Measurements from ENCODE around the gene TARM1.
A peak's percentile ranks its signal among the peaks of the same experiment; 100 is the strongest.
"Not testable (repeated sequence)": the region's sequence is repeated elsewhere in the genome, so short reads cannot be mapped to it uniquely, and the experiment has no call there.

TARM1 gene

DNA sequence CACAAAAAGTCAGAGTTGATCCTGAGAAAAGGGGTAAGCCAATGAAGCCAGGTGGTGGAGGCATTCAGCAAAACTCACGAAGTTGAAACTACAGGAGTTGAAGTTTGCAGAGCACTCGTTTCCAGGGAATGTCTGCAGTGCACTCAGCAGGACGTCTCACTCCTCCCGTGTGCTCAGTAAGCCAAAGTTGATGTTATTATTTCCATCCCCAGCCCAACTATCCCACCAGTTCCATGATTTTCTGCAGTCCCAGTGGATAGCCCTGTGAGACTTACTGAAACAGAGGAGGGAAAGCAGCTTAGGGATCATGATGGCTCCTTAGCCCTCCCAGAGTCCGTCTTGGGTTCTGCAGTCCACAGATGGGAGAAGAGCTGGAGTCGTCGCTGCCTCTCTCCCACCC, at the start of gene TARM1:
TARM1 (minus strand) TSS at position 334 of the 400 bp plus-strand sequence; CDS start at position 309, 25 bp downstream.
- DNase-seq: no peak

- DNase-seq: no peak
Observed at GRCh38 chr19:54129617-54129996, 48.4 kb upstream of the TARM1 start.

DNA sequence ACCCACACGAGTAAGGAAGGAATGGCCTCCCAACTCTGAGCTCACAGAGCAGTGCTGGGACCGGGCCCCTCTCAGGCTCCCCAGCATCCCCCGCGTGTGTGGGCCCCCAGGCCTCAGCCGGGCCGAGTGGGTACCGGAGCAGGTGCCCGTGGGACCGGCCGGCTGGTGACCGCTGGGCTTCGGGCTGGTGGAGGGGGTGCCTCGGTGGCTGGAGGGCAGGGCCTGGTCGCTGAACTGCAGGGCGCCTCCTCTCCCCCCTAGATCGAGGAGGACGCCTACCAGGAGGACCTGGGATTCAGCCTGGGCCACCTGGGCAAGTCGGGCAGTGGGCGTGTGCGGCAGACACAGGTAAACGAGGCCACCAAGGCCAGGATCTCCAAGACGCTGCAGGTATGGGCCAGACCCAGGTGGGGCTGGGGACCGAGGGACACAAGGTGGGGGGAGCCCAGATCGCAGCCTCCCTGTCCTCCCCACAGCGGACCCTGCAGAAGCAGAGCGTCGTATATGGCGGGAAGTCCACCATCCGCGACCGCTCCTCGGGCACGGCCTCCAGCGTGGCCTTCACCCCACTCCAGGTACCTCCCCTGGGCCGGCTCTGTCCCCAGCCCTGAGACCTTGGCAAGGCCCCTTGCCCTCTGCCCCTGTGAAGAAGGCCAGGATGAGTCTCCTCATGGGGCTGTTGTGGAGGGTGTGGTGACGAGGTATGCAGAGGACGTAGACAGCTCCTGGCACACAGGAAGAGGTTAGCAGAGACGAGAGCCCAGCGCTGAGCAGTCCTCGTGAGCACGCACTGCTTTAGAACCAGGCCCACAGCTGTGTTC, 47.8 kb upstream of the TARM1 start:
- DNase-seq: no peak

DNA sequence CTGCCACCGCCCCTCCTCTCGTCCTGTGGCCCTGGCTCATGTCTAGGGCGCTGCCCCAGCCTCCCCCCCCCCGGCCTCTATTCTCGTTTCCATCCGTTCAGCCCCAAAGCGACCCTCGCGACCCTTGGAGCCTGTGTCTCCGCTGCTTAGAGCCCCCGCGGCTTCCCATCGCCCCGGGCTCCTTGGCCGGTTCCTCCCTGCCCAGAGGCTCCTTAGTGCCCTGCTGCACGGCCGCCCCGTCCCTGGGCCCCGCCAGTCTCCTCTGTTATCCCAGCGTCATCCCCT, 47.2 kb upstream of the TARM1 start:
- no peak for DNase-seq

GRCh38 chr19:54127688-54128440, 46.7 kb upstream of the TARM1 start:
- no peak for DNase-seq

GRCh38 chr19:54125713-54126112, 44.5 kb upstream of the TARM1 start:
- DNase-seq: no peak

GRCh38 chr19:54124393-54124792, 43.2 kb upstream of the TARM1 start:
- DNase-seq: no peak

DNA sequence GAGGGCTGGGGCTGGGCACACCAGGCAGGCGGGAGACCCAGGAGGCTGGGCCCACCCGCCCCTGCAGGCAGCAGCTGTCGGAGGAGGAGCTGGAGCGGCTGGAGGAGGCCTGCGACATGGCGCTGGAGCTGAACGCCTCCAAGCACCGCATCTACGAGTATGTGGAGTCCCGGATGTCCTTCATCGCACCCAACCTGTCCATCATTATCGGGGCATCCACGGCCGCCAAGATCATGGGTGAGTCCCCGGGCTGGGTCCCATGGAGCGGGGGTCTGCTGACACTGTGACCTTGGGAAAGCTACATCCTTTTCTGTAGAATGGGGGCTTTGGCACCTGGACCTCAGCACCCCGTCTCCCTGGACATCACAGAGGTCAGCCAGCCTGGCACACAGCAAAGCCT, 42.5 kb upstream of the TARM1 start:
- no peak for DNase-seq

- DNase-seq: no peak
Observed at GRCh38 chr19:54121259-54121658, 40.1 kb upstream of the TARM1 start.

GRCh38 chr19:54115109-54116063, 34.2 kb upstream of the TARM1 start, which contains the start of the genes PRPF31 and TFPT:
Gene PRPF31, plus strand, starts transcription at chr19:54115754. Its CDS starts 2,525 bp downstream, at chr19:54118279.
Gene TFPT, minus strand, starts transcription at chr19:54115657. Its CDS starts 388 bp downstream, at chr19:54115269.
- DNase-seq: peak; percentile 97

DNA sequence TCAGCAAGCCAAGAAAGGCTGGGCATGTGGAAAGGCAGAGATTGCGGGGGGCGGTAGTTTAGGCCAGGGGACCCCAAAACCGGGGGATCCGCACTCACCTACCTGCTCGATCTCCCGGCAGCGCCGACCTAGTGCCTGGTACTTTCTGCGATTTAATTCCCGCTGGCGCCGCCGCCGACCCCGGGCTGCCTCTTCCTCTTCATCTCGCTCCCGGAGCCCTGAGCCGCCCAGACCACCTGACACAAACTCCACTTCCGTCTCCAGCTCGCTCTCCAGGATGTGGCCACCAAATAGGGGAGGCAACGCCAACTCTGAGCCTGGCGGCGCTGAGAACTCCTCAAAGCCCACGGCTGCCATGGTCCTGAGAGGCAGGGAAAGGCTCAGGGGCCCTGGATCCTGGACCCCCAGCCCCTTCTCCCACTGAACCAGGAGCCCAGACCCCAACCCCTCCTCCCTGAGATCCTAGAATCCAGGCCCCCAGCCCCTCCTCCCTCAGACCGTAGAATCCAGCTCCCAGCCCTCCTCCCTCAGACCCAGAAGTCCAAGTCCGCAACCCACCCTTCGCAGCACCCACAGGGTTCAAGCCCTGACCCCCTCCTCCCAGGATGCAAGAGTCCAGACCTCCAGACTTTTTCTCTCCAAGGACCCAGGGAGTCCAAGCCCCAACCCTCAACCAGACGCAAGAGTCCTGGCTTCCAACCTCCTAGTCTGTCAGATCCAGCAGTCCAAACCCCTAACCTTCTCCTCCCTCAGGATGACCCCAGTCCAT, 33.4 kb upstream of the TARM1 start:
- no peak for DNase-seq

DNA sequence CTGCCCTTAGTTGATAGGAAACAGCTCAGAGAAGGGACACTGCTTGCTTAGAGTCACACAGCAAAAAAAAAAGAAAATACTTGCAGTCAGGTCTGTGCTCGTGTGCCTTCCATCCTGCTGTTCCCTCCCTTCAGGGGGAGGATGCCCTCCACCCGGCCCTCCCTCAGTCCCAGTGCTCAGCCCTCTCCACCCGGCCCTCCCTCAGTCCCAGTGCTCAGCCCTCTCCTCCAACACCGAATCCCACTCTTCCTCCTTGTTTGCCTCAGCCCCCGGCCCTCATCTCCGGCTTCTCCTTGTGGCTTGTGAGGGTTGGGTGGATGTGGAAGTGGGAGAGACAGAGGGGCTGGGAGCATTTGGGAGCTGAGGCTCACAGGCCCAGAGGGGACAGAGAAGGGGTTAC, 28.5 kb upstream of the TARM1 start:
- no peak for DNase-seq

GRCh38 chr19:54108496-54108895, 27.3 kb upstream of the TARM1 start:
- no peak for DNase-seq

DNA sequence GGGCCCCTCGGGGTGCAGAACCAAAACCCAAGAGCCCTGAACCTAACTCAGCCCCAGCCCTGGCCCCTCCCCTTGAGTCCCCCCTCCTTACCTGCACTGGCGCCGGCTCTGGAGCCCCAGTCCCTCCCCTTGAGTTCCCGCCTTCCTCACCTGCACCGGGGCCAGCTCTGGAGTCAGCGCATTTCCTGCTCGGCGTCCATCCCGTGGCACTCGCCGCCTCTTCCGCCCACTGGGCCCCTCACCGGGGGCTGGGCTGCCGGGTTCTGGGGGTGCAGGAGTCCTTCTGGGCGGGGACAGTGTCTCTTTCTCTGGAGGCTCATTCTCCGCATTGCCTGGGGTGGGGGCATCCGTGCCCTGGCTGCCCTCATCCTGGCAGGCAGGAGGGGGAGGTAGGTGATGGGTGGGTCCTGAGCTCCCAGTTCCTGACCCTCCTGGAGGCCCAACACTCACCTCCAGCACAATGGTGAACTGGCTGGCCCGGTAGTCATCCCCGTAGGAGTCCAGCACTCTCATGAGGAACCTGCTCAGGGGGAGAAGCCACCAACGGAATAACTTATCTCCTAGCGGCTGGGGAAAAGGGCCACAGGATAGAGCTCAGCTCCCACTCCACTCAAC, 26.8 kb upstream of the TARM1 start:
- peak; percentile 12 for DNase-seq

GRCh38 chr19:54106716-54107115, 25.6 kb upstream of the TARM1 start:
- DNase-seq: peak; percentile 20

DNA sequence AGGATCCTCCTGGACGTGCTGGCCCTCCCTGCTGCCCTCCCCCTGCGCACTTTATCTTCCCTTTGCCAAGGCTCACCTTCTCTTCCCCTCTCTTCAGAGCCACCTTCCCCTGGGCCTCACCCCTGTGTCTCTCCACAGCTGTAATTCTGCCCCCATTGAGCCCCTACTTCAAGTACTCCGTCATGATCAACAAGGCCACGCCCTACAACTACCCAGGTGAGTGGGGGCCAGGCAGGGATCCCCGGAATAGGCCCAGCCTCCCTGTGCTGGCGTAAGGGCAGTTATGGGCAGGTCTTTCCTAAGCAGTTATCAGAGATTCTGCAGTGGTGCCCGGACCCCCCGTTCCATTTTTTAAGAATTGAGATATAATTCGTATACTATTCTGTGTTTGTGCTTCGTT, 24.6 kb upstream of the TARM1 start:
- no peak for DNase-seq

- no peak for DNase-seq
Observed at GRCh38 chr19:54104998-54105715, 24.0 kb upstream of the TARM1 start.

GRCh38 chr19:54102421-54103169, 21.4 kb upstream of the TARM1 start, which contains the start of gene NDUFA3:
Gene NDUFA3, plus strand, starts transcription at chr19:54102855. Its CDS starts 24 bp downstream, at chr19:54102879.
- peak; percentile 96 for DNase-seq

- no peak for DNase-seq
Observed at GRCh38 chr19:54100561-54100960, 19.4 kb upstream of the TARM1 start, which contains the start of gene OSCAR. Gene OSCAR, minus strand, starts transcription at chr19:54100803. Its CDS starts 11 bp downstream, at chr19:54100792.

DNA sequence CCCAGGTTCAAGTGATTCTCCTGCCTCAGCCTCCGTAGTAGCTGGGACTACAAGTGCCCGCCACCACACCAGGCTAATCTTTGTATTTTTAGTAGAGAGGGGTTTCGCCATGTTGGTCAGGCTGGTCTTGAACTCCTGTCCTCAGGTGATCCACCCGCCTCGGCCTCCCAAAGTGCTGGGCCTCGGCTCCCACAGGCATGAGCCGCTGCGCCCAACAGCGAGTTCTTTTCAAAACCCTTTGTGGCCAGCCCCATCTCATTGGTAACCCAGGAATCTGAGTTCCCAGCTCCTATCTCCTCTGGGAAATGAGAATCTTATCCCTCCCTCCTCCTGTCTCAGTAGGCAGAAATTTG, 18.7 kb upstream of the TARM1 start:
- not testable (repeated sequence) for DNase-seq
